Heart left ventricle (tissue), 13 donors: ENCODE measurements around the gene NKAIN2.

Source experiments
- CTCF ChIP-seq, 12 donors: fragments of 200-600 bp; sonication (generic) in 4 of 12; IDR thresholded peaks; one replicate each; pipeline versions ENCODE4 v1.5.0 to v1.8.0; 2018 to 2022; ENCODE audit warnings: antibody characterized with exemption in 12 of 12, mild to moderate bottlenecking in 5 of 12
- POLR2A ChIP-seq, 2 donors: fragments of 450-650 bp; IDR thresholded peaks; one replicate each; pipeline ENCODE4 v1.6.1; 2017; ENCODE audit warnings: antibody characterized with exemption in 2 of 2, mild to moderate bottlenecking in 2 of 2, moderate library complexity in 2 of 2
- donor health status: ischemic (EF 13 %, LVEDD 7.1; RV severe dilation, severe dysfunction).
- donor health status: DM: no; HTN: yes; CAD: no.
- donor health status: DM: no; HTN: no; CAD: no.
- donor health status: ischemic (EF 25% LVEDD 6.9; RV normal size, moderate dysfunction).
- donor health status: ischemic (EF 25% LVEDD 5.7; RV mildly dilated, moderate dysfunction).
- donor health status: ischemic (EF 35%, LVEDD 5.7; RV mildly dilated, moderate dysfunction).
- donor health status: nonischemic (EF 11% LVEDD 7.7; RV severe dilation, severe dysfunction).
- donor health status: DM: yes; HTN: yes; CAD: no.
- donor health status: PGD.
- donor health status: ischemic (EF 29% LVEDD 5.4; RV normal size, mild dysfunction).
- donor health status: nonischemic (EF 23%, LVEDD 6.1; RV moderate dilation, normal function).

DNA sequence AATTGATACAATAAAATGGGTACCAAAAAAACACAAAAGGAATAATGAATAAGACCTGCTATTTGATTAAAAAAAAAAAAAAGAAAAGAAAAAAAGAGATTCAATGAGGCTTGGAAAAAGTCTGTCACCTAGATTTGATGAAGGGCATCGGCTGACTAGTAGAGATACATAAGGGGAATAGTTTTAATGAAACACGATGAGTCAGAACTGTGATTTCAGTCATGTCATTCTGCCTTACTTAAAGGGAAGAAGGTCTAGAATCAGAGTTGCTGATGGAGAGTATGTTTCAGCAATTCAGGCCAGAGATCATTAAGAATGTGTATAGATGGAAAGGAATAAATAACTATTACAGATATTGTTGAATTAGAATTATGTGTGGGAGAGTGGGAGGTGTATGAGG lies 592.7 kb downstream of the NKAIN2 start:
- TF ChIP-seq CTCF (IDR thresholded peaks at IDR 0.05) (no peak), POLR2A (IDR thresholded peaks at IDR 0.05) (no peak)
